Panc1 (cell line): ENCODE results near the gene DOK7. TPM values are rescaled to one million over a fixed set of nuclear protein-coding genes. Genes with fewer than 3 reads are reported as not detected.

Experiments used
- ATAC-seq: fragments of 200-7000 bp; cut with Tn5 transposase; 2 replicates; pipeline ENCODE4 v1.9.1; 2020; ENCODE audit warnings: mild to moderate bottlenecking, moderate library complexity
- BruUV-seq: library from RNA; stranded (reverse); fragments of 400-500 nt; replicated peaks from 2 replicates; lab custom pipeline; 2021; lab: Mats Ljungman, UMichigan
- CTCF ChIA-PET: fragments of 300-600 bp; sonication (Branson Sonifier 250); formaldehyde crosslinking; loops from one replicate; lab custom pipeline; 2022; ENCODE audit warnings: antibody characterized with exemption; lab: Charles Lee
- POLR2A ChIA-PET: fragments of 300-600 bp; sonication (Branson Sonifier 250); formaldehyde crosslinking; loops from one replicate; lab custom pipeline; 2022; ENCODE audit warnings: antibody characterized with exemption; lab: Charles Lee
- DNase-seq: peaks from one replicate; pipeline ENCODE4 v3.0.0-alpha.2; 2010; ENCODE audit warnings: low read depth, low spot score
- H3K27ac ChIP-seq: 2 replicates; pipeline ENCODE4 v1.5.1; 2011; ENCODE audit warnings: mild to moderate bottlenecking, low read length, inconsistent platforms
- H3K27me3 ChIP-seq: fragments of 200-500 bp; sonication (Bioruptor generic); 2 replicates; pipeline ENCODE4 v1.6.0; 2014; ENCODE audit warnings: low read length, inconsistent platforms; ENCODE audit not compliant: control insufficient read depth, insufficient read depth
- H3K36me3 ChIP-seq: fragments of 200-500 bp; sonication (Bioruptor generic); 2 replicates; pipeline ENCODE4 v1.5.1; 2014; ENCODE audit warnings: inconsistent platforms, mild to moderate bottlenecking, low read length, moderate library complexity; ENCODE audit not compliant: control insufficient read depth, insufficient read depth
- H3K4me1 ChIP-seq: 2 replicates; pipeline ENCODE4 v1.5.1; 2011; ENCODE audit warnings: inconsistent platforms, mild to moderate bottlenecking, low read length, moderate library complexity; ENCODE audit not compliant: control insufficient read depth, insufficient read depth
- H3K4me3 ChIP-seq, 2 experiments: 2 replicates each; pipeline ENCODE4 v1.5.1; 2011 to 2012; ENCODE audit warnings: low read depth in 2 of 2, low read length in 2 of 2, mild to moderate bottlenecking in 2 of 2, inconsistent platforms in 1 of 2, moderate library complexity in 1 of 2
- H3K9me3 ChIP-seq: fragments of 200-500 bp; sonication (Bioruptor generic); 2 replicates; pipeline ENCODE4 v1.5.1; 2014; ENCODE audit warnings: low read depth, mild to moderate bottlenecking, inconsistent platforms, low read length, moderate library complexity; ENCODE audit not compliant: control insufficient read depth, insufficient read depth
- POLR2AphosphoS5 ChIP-seq: IDR thresholded peaks from 2 replicates; pipeline ENCODE4 v1.6.1; 2012; ENCODE audit warnings: mild to moderate bottlenecking, low read depth, low read length, moderate library complexity
- SIN3A ChIP-seq: IDR thresholded peaks from 2 replicates; pipeline ENCODE4 v1.6.1; 2012; ENCODE audit warnings: low read depth, mild to moderate bottlenecking, low read length, moderate library complexity, borderline replicate concordance; ENCODE audit not compliant: insufficient read depth
- TCF7L2 ChIP-seq: IDR thresholded peaks from 2 replicates; pipeline ENCODE4 v1.6.1; 2011; ENCODE audit warnings: mild to moderate bottlenecking, low read depth, low read length, inconsistent platforms
- in situ Hi-C: cut with HindIII; loops from 2 replicates; pipeline ENCODE4 v1.10.0; 2016; ENCODE audit warnings: low sequenced_read_pairs, low pct_unique_long_range_greater_than_20kb
- intact Hi-C: fragments of 100-400 bp; cut with micrococcal nuclease; formaldehyde crosslinking; loops from one replicate; pipeline ENCODE4 v1.10.0; 2022; ENCODE audit not compliant: unreplicated experiment
- total RNA-seq: library from RNA; stranded (reverse); gene quantifications from one replicate; pipeline ENCODE4 v1.2.1, GENCODE V29; 2021; ENCODE audit not compliant: unreplicated experiment
- TF ChIP-seq, protein P1 (sequence below), 2 experiments: IDR thresholded peaks; 2 replicates each; pipeline ENCODE4 v1.6.1; 2011 to 2012; ENCODE audit warnings: low read depth in 2 of 2, control low read depth in 1 of 2, low read length in 1 of 2, mild to moderate bottlenecking in 1 of 2, moderate library complexity in 1 of 2; ENCODE audit not compliant: insufficient read depth in 1 of 2
- TF ChIP-seq, protein P2 (sequence below): fragments of 450-650 bp; IDR thresholded peaks from 2 replicates; pipeline ENCODE4 v1.5.1; 2017; ENCODE audit warnings: mild to moderate bottlenecking

Gene DOK7
- total RNA-seq, 1 experiment from 2014 or later, result 2.4 TPM

DNA sequence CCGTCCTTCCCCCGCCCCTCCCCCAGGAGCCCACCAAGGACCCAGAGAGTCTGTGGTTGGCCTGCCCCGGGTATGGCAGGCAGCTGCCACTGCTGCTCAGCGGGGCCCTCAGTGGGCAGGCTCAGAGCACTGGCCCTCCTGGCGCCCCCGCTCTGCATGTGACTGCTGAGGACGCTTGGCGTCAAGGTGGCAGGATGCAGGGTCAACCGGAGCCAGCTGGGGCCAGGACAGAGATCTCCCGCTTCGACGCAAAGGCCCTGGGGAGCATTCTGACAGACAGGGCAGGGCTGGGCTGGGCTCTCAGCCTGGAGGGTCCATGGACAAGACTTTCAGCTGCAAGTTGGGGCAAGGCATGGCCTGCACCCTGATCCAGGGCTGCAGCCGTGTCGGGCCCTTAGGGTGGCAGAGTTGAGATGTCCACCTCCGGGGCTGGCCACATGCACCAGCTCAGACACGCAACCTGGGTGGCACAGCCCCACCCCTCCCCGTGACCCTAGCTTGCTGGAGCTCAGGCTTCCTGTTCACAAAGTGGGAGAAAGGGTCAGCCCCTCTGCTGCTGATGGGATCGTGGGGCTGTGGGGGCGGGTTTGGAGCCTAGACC is 38.8 kb downstream of the DOK7 start:
- Histone ChIP-seq H3K4me1 (no peaks in the 10 kb centered on the region), H3K9me3 (no peaks in the 10 kb centered on the region), H3K27me3 (no peaks in the 10 kb centered on the region), H3K27ac (no peak overlapping the region), H3K4me3 (no peak overlapping the region), H3K36me3 (no peaks in the 10 kb centered on the region)
- ATAC-seq (no peak), DNase-seq (no peak)
- BruUV-seq, result no TSS peak
- intact Hi-C loops (no loop called here), in situ Hi-C loops (no loop called here)
- POLR2A ChIA-PET, result no interaction called here
- TF ChIP-seq TCF7L2 (no peak), POLR2AphosphoS5 (no peak), SIN3A (no peak)
- TF ChIP-seq, protein P1, sequence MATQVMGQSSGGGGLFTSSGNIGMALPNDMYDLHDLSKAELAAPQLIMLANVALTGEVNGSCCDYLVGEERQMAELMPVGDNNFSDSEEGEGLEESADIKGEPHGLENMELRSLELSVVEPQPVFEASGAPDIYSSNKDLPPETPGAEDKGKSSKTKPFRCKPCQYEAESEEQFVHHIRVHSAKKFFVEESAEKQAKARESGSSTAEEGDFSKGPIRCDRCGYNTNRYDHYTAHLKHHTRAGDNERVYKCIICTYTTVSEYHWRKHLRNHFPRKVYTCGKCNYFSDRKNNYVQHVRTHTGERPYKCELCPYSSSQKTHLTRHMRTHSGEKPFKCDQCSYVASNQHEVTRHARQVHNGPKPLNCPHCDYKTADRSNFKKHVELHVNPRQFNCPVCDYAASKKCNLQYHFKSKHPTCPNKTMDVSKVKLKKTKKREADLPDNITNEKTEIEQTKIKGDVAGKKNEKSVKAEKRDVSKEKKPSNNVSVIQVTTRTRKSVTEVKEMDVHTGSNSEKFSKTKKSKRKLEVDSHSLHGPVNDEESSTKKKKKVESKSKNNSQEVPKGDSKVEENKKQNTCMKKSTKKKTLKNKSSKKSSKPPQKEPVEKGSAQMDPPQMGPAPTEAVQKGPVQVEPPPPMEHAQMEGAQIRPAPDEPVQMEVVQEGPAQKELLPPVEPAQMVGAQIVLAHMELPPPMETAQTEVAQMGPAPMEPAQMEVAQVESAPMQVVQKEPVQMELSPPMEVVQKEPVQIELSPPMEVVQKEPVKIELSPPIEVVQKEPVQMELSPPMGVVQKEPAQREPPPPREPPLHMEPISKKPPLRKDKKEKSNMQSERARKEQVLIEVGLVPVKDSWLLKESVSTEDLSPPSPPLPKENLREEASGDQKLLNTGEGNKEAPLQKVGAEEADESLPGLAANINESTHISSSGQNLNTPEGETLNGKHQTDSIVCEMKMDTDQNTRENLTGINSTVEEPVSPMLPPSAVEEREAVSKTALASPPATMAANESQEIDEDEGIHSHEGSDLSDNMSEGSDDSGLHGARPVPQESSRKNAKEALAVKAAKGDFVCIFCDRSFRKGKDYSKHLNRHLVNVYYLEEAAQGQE (IDR thresholded peaks at IDR 0.05; ENCODE audit: insufficient read depth in 1 of 2, low read depth in 2 of 2, low read length in 1 of 2), result no peak
- TF ChIP-seq, protein P2, sequence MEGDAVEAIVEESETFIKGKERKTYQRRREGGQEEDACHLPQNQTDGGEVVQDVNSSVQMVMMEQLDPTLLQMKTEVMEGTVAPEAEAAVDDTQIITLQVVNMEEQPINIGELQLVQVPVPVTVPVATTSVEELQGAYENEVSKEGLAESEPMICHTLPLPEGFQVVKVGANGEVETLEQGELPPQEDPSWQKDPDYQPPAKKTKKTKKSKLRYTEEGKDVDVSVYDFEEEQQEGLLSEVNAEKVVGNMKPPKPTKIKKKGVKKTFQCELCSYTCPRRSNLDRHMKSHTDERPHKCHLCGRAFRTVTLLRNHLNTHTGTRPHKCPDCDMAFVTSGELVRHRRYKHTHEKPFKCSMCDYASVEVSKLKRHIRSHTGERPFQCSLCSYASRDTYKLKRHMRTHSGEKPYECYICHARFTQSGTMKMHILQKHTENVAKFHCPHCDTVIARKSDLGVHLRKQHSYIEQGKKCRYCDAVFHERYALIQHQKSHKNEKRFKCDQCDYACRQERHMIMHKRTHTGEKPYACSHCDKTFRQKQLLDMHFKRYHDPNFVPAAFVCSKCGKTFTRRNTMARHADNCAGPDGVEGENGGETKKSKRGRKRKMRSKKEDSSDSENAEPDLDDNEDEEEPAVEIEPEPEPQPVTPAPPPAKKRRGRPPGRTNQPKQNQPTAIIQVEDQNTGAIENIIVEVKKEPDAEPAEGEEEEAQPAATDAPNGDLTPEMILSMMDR, result no peak
- CTCF ChIA-PET, result no interaction called here

DNA sequence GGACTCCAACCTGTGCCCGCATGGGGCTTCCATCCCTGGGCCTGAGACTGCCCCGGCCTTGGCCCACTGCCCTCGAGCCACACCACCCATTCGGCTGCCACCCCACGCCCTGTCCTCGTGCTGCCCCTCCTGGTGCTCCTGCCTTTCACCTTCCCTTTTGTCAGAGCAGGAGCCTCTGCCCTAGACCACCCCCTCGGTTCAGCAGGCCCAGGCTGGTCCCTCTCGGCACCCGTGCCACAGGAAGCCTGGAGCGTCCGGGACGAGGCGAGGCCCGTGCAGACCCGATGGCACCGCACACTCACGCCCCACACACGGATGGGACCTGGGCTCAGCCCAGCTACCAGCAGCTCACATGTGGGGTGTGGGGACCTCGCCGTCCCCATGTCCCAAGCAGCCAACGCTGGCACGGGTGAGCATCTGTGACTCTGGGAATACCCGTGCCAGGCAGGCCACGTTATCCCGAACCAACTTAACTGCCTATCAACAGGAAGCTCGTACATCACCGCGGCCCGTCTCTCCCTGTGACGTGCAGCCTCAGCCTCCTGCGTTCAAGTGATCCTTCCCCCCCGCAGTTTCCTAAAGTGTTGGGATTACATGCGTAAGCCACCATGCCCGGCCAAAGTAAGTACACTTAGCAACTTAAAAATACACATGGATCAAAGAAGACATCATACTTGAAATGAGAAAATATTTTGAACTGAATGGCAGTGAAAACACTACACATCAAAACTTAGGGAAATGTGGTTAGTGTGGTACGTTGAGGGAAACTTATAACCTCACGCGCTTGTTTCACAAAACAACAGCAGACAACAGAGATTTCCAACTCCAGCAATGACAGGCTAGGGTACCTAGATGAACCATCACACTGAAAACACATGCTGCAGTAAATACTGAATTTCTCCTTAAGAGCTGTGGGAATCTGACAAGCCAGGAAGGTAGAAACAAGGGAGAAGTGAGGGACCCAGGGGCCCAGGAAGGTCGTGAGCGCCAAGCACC is 40.1 kb downstream of the DOK7 start:
- Histone ChIP-seq H3K27ac (no peak overlapping the region), H3K9me3 (no peaks in the 10 kb centered on the region), H3K4me3 (no peak overlapping the region), H3K27me3 (no peaks in the 10 kb centered on the region), H3K4me1 (no peaks in the 10 kb centered on the region), H3K36me3 (no peaks in the 10 kb centered on the region)
- DNase-seq (no peak), ATAC-seq (no peak)
- CTCF ChIA-PET, result no interaction called here
- in situ Hi-C loops (no loop called here), intact Hi-C loops (no loop called here)
- TF ChIP-seq SIN3A (no peak), POLR2AphosphoS5 (no peak), TCF7L2 (no peak)
- TF ChIP-seq, protein P1 (IDR thresholded peaks at IDR 0.05; ENCODE audit: insufficient read depth in 1 of 2, low read depth in 2 of 2, low read length in 1 of 2), result no peak
- TF ChIP-seq, protein P2, result no peak
- POLR2A ChIA-PET, result no interaction called here
- BruUV-seq, result no TSS peak
